Heart left ventricle (tissue), 16 donors: ENCODE results near the gene TBCD. TPM values are rescaled to one million over a fixed set of nuclear protein-coding genes. Genes with fewer than 3 reads are reported as not detected.

ENCODE experiments used
- ATAC-seq, 4 donors: fragments of 200-7000 bp; cut with Tn5 transposase; one replicate each; pipeline ENCODE4 v1.9.1; 2020 to 2022; ENCODE audit warnings: moderate library complexity in 4 of 4, mild to moderate bottlenecking in 3 of 4, moderate number of reproducible peaks in 1 of 4
- DNase-seq, 5 donors: peaks; one replicate each; pipeline ENCODE4 v3.0.0-alpha.2; 2020
- H3K27ac ChIP-seq, 12 donors: fragments of 200-600 bp; sonication (generic) in 4 of 12; one replicate each; pipeline versions ENCODE4 v1.5.0 to v1.8.0; 2016 to 2022; ENCODE audit warnings: mild to moderate bottlenecking in 2 of 12
- H3K27me3 ChIP-seq, 9 donors: fragments of 200-600 bp; sonication (generic) in 2 of 9; one replicate each; pipeline versions ENCODE4 v1.5.1 to v1.8.0; 2016 to 2022; ENCODE audit warnings: mild to moderate bottlenecking in 3 of 9
- H3K36me3 ChIP-seq, 9 donors: fragments of 200-600 bp; sonication (generic) in 2 of 9; one replicate each; pipeline versions ENCODE4 v1.5.0 to v1.8.0; 2018 to 2022; ENCODE audit warnings: mild to moderate bottlenecking in 2 of 9
- H3K4me1 ChIP-seq, 12 donors: fragments of 200-600 bp; sonication (generic) in 4 of 12; one replicate each; pipeline versions ENCODE4 v1.5.0 to v1.8.0; 2016 to 2022; ENCODE audit warnings: mild to moderate bottlenecking in 3 of 12
- H3K4me3 ChIP-seq, 12 donors: fragments of 200-600 bp; sonication (generic) in 4 of 12; one replicate each; pipeline versions ENCODE4 v1.5.0 to v1.8.0; 2017 to 2022; ENCODE audit warnings: mild to moderate bottlenecking in 9 of 12, moderate library complexity in 4 of 12
- H3K9me3 ChIP-seq, 12 donors: fragments of 200-600 bp; sonication (generic) in 4 of 12; one replicate each; pipeline versions ENCODE4 v1.5.0 to v1.8.0; 2016 to 2022; ENCODE audit warnings: mild to moderate bottlenecking in 1 of 12
- POLR2A ChIP-seq, 2 donors: fragments of 450-650 bp; IDR thresholded peaks; one replicate each; pipeline ENCODE4 v1.6.1; 2017; ENCODE audit warnings: antibody characterized with exemption in 2 of 2, mild to moderate bottlenecking in 2 of 2, moderate library complexity in 2 of 2
- WGBS, 4 donors: extraction: QIAGEN DNeasy Blood & Tissue Kit in 2 of 4; methylation state at CpG; one replicate each; pipeline versions ENCODE4 v1.1.5 to v1.1.7; 2013 to 2018; 5-methylcytosine and 5-hydroxymethylcytosine counted together
- intact Hi-C, 10 donors: fragments of 100-400 bp; cut with DNase I; formaldehyde crosslinking; loops; one replicate each; pipeline versions ENCODE4 v1.11.1 to v1.14.2; 2022
- polyA plus RNA-seq, 2 donors: library from polyadenylated mRNA; stranded (reverse); fragments of 200-250 nt; gene quantifications; one replicate each; pipeline ENCODE4 v1.2.3, GENCODE V29; 2013
- total RNA-seq, 9 donors: library from RNA; depleted of rRNA in 2 of 9; stranded (reverse); fragments of >200 nt in 2 of 9; fragmentation: NEBNext Ultra II Directional in 3 of 9; extraction: Animal tissue kit (Norgen Biotek cat#: 25700) in 3 of 9; gene quantifications; one replicate each; pipeline versions ENCODE4 v1.1.0 to v1.2.4, GENCODE V29; 2016 to 2023
- TF ChIP-seq, protein P1 (sequence below), 12 donors: fragments of 200-600 bp; sonication (generic) in 4 of 12; IDR thresholded peaks; one replicate each; pipeline versions ENCODE4 v1.5.0 to v1.8.0; 2018 to 2022; ENCODE audit warnings: antibody characterized with exemption in 12 of 12, mild to moderate bottlenecking in 5 of 12
- donor health status: ischemic (EF 13 %, LVEDD 7.1; RV severe dilation, severe dysfunction).
- donor health status: healthy with polysubstance abuse.
- donor health status: DM: no; HTN: yes; CAD: no.
- donor health status: DM: no; HTN: no; CAD: no.
- donor health status: ischemic (EF 25% LVEDD 6.9; RV normal size, moderate dysfunction).
- donor health status: ischemic (EF 25% LVEDD 5.7; RV mildly dilated, moderate dysfunction).
- donor health status: healthy.
- donor health status: DM: yes; HTN: yes; CAD: no.
- donor health status: ischemic (EF 35%, LVEDD 5.7; RV mildly dilated, moderate dysfunction).
- donor health status: nonischemic (EF 11% LVEDD 7.7; RV severe dilation, severe dysfunction).
- donor health status: DM: yes; HTN: yes; CAD: no.
- donor health status: PGD.
- donor health status: ischemic (EF 29% LVEDD 5.4; RV normal size, mild dysfunction).
- donor health status: nonischemic (EF 23%, LVEDD 6.1; RV moderate dilation, normal function).

The TBCD gene
- total and polyA plus RNA-seq, 11 donors, result 36.9 to 98.4 (median 58.5) TPM

DNA sequence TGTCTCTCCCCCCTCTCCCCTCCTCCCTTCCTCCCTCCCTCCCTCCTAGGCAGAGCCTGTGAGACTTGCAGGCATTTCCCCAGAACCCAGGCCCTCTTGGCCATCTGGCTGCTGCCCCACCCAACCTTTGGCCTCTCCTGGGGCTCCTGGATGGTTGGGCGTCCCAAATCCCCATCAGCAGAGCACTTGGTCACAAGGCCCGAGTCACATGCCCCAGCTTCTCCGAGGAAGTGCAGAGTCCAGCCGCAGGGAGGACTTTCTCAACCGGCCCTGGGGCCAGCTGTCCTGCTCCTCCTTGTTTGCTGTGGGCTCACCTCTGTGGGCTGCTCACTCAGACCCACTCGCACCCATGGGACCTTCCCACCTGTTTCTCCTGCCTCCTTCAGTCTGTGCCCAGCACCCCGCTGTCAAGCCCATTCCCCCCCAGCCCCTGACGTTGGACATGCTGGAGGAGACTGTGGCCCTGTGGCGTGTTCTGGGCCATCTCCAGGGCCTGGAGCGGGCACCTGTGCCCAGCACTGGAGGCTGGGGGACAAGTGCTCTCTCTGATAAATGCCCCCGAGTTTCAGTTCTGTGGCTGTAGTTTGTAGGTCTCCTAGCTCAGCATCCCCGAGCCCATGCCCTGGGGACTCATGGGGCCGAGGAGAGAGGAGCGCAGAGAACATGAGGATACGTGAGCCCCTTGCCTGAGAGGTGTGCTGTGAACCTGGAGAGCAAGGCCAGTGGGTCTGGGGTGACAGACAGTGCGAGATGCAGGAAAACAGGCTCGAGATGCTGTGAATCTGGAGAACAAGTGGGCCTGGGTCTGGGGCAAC lies 130.2 kb downstream of the TBCD start:
- intact Hi-C loops, result no loop called here
- no peak for TF ChIP-seq POLR2A (IDR thresholded peaks at IDR 0.05)
- TF ChIP-seq, protein P1, sequence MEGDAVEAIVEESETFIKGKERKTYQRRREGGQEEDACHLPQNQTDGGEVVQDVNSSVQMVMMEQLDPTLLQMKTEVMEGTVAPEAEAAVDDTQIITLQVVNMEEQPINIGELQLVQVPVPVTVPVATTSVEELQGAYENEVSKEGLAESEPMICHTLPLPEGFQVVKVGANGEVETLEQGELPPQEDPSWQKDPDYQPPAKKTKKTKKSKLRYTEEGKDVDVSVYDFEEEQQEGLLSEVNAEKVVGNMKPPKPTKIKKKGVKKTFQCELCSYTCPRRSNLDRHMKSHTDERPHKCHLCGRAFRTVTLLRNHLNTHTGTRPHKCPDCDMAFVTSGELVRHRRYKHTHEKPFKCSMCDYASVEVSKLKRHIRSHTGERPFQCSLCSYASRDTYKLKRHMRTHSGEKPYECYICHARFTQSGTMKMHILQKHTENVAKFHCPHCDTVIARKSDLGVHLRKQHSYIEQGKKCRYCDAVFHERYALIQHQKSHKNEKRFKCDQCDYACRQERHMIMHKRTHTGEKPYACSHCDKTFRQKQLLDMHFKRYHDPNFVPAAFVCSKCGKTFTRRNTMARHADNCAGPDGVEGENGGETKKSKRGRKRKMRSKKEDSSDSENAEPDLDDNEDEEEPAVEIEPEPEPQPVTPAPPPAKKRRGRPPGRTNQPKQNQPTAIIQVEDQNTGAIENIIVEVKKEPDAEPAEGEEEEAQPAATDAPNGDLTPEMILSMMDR (IDR thresholded peaks at IDR 0.05), result no peak

DNA sequence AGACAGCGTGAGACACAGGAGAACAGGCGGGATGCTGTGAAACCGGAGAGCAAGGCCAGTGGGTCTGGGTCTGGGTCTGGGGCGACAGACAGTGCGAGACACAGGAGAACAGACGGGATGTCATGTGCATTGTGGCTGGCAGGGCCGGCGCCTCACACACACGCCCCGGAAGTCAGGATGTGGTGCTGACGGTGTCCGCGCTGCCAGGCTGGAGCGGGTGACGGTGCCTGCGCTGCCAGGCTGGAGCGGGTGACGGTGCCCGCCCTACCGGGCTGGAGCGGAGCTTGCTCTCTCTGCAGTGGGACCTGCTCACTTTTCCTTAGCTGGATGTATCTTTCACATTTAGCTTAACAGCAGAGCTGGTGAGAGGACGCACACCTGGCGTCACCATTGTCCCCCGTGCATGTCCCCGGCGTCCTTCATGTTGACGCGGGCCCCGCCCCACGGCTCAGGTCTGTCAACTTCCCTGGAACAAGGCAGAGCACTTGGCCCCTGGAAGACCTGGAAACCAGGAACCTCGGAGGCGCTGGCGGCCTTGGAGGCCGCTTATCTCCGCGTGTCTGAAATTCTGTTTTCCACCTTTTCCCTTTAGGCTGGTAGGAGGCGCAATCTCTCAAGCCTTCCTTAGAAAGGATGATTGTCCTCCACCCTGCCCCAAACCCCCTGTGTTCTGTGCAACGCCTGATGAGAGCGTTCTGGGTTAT lies 131.0 kb downstream of the TBCD start:
- Histone ChIP-seq H3K4me3 (peak overlapping the region in 1 of 12 donors; percentile 15), H3K36me3 (peaks cover 0 to 4% (median 0%) of the 10 kb centered on the region in 9 donors), H3K9me3 (no peaks in the 10 kb centered on the region), H3K4me1 (peaks cover 5 to 89% (median 33%) of the 10 kb centered on the region in 12 donors), H3K27ac (peak overlapping the region in 1 of 12 donors; percentile 80), H3K27me3 (no peaks in the 10 kb centered on the region)
- peak in 3 of 5 donors; percentile 26 to 75 (median 36) for DNase-seq
- 86 to 95% (median 90%) methylated on average over 38 to 39 of the region's 39 CpGs for WGBS, 4 donors
- TF ChIP-seq, protein P1 (IDR thresholded peaks at IDR 0.05), result no peak
- TF ChIP-seq POLR2A (IDR thresholded peaks at IDR 0.05), result no peak
- intact Hi-C loops, result no loop called here
- peak in 1 of 4 donors; percentile 4 for ATAC-seq

More for the DNA sequence above, 130.2 kb downstream of the TBCD start:
- Histone ChIP-seq H3K4me3 (peak overlapping the region in 1 of 12 donors; percentile 15), H3K27ac (peak overlapping the region in 3 of 12 donors; percentile 14 to 80 (median 28)), H3K27me3 (no peaks in the 10 kb centered on the region), H3K4me1 (peaks cover 6 to 90% (median 37%) of the 10 kb centered on the region in 12 donors), H3K36me3 (peaks cover 0 to 4% (median 0%) of the 10 kb centered on the region in 9 donors), H3K9me3 (no peaks in the 10 kb centered on the region)
- ATAC-seq (peak in 3 of 4 donors; percentile 32 to 48 (median 41)), DNase-seq (peak; percentile 51 to 83 (median 58))
- WGBS, 4 donors, result 66 to 83% (median 77%) methylated on average over 15 to 17 of the region's 17 CpGs

DNA sequence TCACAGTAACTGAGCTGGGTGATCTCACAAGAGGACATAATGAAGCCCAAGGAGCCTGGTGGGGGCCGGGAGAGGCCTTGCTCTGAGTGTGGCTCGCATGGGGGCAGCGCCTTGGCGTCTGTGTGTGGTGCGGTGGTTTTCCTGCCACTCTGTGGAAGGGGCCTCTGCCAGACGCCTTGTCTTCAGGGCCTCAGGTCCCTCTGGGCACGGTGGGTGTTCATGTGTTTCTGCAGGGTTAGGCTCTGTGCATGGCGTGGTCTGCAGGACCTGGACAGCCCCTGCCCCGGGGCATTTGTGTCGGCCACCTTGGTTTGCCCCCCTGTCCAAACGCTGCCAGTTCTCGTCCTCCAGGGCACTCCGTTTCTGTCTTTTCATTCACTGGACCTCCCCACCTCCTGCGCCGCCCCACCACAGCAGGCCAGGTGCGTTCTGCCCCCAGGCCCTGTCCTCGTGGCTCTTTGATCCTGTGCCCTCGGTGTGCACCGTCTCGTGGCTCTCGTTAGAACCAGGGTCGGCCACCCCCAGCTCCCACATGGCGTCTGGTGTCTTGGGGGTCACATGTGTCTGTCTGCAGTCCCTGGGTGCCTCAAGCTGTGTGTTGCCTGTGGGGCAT lies 131.7 kb downstream of the TBCD start:
- peak overlapping the region in 1 of 12 donors; percentile 81 for H3K27ac ChIP-seq
- TF ChIP-seq, protein P1 (IDR thresholded peaks at IDR 0.05), result no peak
- TF ChIP-seq POLR2A (IDR thresholded peaks at IDR 0.05), result no peak
- intact Hi-C loops, result no loop called here
- 85 to 93% (median 92%) methylated on average over 18 to 23 of the region's 23 CpGs for WGBS, 4 donors
- H3K4me1 ChIP-seq, result peaks cover 5 to 83% (median 35%) of the 10 kb centered on the region in 12 donors
- H3K27me3 ChIP-seq, result no peaks in the 10 kb centered on the region
- ATAC-seq (no peak), DNase-seq (peak in 3 of 5 donors; percentile 22 to 55 (median 27))
- H3K4me3 ChIP-seq, result no peak overlapping the region
- peaks cover 0 to 4% (median 0%) of the 10 kb centered on the region in 9 donors for H3K36me3 ChIP-seq
- H3K9me3 ChIP-seq, result no peaks in the 10 kb centered on the region
